DND-41 (cell line): ENCODE measurements around the gene P3R3URF.

ENCODE experiments used
- EZH2 ChIP-seq: IDR thresholded peaks from 3 replicates; pipeline ENCODE4 v1.6.1; 2012; ENCODE audit warnings: borderline replicate concordance, low read depth, mild to moderate bottlenecking, moderate library complexity, low read length, inconsistent platforms; ENCODE audit not compliant: severe bottlenecking
- TF ChIP-seq, protein P1 (sequence below): IDR thresholded peaks from 2 replicates; pipeline ENCODE4 v1.5.1; 2012; ENCODE audit warnings: borderline replicate concordance, low read length, moderate library complexity, mild to moderate bottlenecking; ENCODE audit not compliant: poor library complexity, severe bottlenecking; ENCODE audit errors: extremely low read depth

DNA sequence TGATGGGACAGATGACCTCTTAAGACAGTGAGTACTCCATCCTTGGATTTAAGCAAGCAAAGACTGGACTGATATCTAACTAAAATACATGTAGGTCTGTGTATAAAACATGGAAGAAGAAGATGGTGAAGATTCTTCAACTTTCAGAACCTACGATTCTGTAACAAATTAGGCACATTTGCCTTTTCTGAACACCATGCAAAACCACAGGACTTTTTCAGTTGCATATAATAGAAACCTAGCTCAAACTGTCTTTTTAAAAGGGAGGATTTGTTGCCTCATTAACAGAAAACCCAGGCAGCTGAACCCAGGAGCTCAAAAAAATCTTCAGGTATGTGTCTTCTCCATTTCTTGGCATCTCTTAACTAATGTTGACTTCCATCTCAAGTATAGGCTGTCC is 16.1 kb downstream of the P3R3URF start:
- TF ChIP-seq, protein P1, sequence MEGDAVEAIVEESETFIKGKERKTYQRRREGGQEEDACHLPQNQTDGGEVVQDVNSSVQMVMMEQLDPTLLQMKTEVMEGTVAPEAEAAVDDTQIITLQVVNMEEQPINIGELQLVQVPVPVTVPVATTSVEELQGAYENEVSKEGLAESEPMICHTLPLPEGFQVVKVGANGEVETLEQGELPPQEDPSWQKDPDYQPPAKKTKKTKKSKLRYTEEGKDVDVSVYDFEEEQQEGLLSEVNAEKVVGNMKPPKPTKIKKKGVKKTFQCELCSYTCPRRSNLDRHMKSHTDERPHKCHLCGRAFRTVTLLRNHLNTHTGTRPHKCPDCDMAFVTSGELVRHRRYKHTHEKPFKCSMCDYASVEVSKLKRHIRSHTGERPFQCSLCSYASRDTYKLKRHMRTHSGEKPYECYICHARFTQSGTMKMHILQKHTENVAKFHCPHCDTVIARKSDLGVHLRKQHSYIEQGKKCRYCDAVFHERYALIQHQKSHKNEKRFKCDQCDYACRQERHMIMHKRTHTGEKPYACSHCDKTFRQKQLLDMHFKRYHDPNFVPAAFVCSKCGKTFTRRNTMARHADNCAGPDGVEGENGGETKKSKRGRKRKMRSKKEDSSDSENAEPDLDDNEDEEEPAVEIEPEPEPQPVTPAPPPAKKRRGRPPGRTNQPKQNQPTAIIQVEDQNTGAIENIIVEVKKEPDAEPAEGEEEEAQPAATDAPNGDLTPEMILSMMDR = no peak
- no peak for TF ChIP-seq EZH2
